Fibroblast of upper back skin (primary cell): Measurements from ENCODE around the gene ANKRD13B.
A peak's percentile ranks its signal among the peaks of the same experiment; 100 is the strongest.

Experiments
- DNase-seq: peaks from one replicate; pipeline ENCODE4 v3.0.0-alpha.2; 2013

ANKRD13B gene

DNA sequence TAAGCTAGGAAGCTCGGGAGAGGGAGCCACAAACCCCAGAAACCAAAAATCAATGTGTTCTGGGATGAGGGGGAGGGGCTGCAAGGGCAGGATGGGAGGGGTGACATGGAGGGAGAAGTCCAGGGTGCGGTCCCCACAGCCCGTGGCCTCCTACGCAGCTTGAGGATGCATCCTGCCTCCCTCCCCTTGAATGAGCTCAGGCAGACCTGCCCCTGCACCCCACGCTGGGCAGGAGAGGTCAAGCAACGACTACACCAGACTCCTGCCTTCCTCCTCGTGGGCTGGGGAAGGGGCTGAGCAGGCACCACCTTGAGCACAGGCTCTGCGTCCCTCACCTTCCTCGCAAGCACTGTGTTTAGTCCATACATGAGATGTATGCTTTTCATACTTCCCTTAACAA, 3.9 kb downstream of the ANKRD13B start:
- DNase-seq = no peak

DNA sequence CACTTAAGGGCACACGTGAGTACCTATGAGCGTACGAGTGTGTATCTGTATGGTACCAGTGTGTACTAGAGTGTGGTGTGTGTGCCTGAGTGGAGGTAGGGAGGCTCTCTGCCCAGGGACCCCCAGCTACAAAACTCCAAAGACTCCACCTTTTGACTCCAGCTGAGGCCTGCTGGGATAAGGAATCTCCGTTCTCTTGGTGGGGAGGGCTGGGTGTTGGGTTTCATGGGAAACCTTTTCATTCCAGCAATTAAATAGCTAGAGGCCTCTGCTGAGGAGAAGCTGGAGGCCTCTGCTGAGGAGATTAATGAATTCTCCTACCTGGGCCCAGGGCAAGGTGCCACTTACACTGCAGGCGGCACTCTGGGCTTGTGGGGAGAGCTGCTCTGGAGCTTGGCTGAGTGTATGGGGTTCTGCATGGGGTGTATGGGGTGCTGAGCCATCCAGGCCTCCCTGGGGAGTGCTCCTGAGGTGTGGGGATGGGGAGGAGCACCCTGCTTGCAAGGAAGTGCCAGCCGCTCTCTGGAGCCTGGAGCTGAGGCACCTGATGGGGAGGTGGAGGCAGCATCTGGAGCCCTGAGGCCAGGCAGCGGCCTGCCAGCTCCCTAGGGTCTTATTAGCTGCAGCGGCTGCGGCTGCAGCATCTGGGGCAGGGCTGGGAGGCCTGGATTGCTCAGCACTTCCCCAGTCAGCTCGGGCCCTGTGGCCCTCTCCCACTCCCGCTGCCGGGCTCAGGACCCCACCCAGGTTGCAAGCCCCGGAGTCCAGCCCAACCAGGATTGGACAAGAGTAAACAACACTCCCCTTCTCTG, 4.6 kb downstream of the ANKRD13B start:
- no peak for DNase-seq

DNA sequence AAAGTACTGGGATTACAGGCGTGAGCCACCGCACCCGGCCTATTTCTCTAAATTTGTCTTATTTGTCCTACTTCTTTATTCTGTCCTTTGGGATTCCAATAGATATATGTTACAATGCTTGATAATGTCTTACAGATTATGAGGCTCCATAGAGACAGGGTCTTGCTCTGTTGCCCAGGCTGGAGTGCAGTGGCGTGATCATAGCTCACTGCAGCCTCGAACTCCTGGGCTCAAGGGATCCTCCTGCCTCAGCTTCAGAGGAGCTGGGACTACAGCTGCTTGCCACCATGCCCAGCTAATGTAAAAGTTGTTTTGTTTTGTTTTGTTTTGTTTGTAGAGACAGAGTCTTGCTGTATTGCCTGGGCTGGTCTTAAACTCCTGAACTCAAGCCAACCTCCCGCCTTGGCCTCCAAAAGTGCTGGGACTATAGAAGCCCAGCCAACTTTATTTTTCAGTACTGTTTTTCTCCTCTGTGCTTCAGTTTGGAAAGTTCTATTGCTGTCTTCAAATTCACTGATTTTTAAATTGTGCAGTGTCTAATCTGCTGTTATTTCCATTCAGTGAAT, 10.3 kb downstream of the ANKRD13B start:
- DNase-seq = no peak

DNA sequence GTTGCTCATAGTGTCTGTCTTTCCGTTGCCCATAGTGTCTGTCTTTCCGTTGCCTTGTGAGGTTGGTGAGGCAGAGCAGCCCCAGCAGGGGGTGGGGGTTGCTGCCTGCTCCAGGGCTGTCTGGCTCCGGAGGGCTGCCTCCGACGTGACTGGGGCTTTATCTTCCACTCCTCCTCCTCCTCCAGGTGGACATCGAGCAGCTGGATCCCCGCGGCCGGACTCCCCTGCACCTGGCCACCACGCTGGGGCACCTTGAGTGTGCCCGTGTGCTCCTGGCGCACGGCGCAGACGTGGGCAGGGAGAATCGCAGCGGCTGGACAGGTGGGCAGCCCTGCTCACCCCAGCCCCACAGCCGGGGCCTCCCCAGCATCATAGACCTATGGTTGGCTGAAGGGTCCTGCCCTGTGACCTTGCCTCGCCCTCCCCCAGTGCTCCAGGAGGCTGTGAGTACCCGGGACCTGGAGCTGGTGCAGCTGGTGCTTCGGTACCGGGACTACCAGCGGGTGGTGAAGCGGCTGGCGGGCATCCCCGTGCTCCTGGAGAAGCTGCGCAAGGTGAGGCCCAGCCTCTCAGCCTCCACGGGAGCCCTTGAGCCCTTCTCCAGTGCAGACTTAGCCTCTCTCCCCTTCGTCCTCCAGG, 14.7 kb downstream of the ANKRD13B start:
- DNase-seq = no peak

DNA sequence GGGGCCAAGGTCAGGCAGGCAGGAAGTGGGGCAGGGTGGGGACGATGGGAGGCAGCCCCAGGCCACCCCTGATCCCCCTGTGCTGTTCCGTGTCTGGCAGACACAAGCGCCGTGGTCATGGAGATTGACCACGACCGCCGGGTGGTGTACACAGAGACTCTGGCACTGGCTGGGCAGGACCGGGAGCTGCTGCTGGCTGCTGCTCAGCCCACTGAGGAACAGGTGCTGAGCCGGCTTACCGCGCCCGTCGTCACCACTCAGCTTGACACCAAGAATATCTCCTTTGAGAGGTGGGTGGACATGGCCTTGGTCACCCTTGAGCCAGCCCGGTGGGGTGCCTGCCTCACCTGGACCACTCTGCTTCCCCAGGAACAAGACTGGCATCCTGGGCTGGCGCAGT, 16.1 kb downstream of the ANKRD13B start:
- DNase-seq = no peak

DNA sequence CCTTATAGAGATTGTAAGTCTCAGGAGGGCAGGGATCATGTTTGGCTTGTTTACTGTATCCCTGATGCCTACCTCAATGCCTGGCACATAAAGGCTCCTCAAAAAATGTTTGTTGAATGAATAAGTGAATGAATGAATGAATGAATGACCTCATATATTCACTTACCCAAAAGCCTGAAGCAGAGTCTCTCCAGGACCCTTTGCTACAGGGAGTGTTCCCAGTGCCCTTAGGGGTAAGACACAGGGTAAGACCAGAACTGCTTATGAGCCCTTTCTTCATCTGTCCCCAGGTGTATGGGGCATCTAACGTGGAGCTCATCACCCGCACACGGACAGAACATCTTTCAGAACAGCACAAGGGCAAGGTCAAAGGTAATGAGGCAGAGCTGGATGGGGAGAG, 17.5 kb downstream of the ANKRD13B start:
- DNase-seq = no peak

DNA sequence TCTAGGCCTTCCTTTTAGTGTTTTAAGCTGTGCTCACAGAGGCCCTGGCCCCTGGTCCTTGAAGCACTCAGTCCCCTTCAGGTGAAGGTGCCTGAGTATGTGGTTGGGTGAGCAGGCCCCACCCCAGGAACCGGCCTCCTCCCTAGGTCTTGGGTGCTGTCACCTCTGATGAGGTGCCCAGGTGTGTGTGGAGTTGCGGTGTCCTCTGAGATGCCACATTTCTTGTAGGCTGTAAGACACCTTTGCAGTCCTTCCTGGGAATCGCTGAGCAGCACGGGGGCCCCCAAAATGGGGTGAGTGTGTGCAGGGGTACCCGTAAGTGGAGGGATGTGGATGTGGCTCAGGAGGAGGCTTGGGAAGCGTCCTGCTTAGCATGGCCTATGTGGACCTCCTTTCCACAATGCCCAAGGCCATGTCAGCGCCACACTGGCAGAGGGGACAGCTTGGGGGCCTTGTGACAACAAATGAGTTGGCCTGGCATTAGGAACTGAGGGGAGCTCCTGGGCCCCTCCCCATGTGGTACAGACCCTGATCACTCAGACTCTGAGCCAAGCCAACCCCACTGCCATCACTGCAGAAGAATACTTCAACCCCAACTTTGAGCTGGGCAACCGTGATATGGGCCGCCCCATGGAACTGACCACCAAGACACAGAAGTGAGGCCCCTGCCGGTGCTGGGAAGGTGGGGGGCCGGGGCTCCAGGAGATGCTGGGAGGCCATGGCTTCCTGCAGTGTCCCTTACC, 18.6 kb downstream of the ANKRD13B start:
- no peak for DNase-seq

DNA sequence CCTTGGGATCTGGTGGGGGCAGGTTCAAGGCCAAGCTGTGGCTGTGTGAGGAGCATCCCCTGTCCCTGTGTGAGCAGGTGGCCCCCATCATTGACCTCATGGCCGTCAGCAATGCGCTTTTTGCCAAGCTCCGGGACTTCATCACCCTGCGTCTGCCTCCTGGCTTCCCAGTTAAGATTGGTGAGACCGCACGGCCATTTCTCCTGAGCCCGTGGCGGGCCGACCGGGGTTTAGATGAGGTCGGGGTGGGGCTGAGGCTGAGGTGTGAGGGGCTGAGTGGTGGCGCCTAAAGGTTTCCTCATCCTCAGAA, 19.1 kb downstream of the ANKRD13B start:
- DNase-seq = no peak

DNA sequence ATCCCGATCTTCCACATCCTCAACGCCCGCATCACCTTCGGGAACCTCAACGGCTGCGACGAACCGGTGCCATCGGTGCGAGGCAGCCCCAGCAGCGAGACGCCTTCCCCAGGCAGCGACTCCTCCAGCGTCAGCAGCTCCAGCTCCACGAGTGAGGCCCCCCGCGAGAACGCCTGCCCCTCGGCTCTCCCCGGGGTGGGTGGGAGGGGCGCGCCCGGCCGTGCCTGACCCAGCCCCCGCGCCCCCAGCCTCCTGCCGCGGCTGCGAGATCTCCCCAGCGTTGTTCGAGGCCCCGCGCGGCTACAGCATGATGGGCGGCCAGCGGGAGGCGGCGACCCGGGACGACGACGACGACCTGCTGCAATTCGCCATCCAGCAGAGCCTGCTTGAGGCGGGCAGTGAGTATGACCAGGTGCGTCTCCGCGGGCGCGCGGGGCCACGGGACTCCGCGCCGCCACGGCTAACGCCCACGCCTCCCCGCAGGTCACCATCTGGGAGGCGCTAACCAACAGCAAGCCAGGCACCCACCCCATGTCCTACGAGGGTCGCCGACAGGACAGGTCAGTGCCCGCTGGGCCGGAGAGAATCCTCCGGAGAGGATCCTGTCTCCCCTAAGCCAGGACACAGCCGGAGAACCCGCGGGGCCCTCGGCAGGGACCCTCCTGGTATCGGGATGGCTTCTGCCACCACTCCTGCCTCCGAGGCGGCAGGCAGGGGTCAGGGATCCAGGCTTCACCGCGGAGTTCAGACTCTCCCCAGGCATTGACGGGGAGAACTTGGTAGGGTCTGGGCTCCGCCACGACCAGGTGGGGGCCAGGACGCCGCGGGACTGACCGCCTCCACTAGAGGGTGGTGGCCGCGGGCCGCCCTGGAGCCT, 19.7 kb downstream of the ANKRD13B start:
- DNase-seq = no peak

DNA sequence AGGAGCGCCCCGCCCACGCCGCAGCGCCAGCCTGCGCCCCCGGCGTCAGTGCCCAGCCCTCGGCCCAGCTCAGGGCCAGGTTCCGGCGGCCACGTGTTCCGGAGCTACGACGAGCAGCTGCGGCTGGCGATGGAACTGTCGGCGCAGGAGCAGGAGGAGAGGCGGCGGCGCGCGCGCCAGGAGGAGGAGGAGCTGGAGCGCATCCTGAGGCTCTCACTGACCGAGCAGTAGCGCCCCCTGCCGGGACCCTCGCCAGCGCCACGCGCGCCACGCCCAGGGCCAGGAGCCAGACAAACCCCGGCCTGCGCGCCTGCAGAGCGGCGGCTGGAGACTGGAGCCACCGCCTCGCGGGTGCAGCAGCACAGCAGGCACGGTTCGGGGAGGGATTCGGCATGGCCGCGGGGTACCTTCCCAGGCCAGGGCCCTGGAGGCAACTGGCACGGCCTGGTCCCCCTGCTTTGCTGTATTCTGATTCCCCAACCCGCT, 20.5 kb downstream of the ANKRD13B start:
- peak; percentile 86 for DNase-seq

DNA sequence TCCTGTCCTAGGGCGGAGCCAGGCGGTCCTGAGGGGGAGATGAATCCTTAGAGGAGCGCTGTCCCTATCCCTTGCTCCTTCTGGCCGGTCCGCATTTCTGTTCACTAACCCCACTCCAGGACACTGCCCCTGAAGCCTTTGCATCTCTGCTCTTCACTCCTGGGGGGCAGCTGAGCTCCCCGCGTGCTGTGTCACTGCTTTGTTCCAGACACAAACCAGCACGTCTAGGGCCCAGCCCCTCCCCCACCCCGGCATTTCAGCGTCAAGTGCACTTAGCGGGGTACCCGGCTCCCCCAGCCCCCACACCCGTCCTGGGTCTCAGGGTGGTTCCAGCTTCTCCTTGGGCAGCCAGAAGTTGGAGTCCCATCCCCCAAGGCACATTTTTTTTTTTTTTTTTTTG, 20.9 kb downstream of the ANKRD13B start:
- DNase-seq = no peak

DNA sequence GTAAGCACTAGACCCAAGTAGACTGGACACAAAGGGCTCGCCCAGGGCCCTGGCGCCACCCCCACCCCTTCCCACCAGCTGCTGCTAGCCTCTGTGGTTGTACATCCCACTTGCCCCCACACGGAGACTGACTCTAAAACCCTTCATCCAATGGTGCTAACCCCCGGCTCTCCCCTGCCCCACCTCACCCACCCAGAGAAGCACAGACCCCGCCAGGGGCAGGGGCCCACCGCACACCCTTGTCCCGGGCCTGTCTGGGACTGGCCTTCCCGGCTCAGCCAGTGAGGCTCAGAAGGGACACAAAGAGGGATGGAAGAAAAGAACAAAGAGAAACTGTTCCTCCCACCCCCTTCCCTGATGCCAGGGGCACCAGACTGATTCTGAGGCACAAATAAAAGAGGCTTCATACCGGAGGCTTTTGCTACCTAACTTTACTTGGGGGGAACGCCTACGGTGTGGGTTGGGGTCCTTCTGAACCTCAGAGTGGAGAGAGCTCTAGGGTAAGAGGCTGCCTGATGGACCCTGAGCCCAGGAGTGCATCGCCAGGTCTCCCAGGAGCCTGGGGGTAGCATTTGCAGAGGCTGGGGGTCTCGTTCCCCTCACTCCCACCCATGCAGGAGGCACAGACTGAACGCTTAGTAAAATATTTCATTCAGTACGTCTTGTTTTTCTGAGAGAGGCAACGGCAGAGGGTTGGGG, 21.6 kb downstream of the ANKRD13B start:
- DNase-seq = no peak

DNA sequence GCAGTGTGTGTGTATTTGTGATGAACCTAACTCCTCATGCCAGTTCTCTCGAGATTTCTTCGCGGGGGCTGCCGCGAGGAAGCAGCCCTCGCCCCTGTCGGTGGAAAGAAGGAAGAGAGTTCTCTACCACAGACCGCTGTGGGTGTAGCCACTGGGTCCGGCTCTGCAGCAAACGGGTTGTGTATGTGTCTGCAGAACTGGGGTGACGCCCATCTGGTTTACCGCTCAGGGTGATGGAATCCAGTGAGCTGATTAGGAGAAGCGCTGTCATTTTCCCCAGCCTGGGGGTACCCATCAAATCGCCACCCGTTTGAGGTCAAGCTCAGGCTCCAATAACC, 22.1 kb downstream of the ANKRD13B start:
- peak; percentile 34 for DNase-seq

DNA sequence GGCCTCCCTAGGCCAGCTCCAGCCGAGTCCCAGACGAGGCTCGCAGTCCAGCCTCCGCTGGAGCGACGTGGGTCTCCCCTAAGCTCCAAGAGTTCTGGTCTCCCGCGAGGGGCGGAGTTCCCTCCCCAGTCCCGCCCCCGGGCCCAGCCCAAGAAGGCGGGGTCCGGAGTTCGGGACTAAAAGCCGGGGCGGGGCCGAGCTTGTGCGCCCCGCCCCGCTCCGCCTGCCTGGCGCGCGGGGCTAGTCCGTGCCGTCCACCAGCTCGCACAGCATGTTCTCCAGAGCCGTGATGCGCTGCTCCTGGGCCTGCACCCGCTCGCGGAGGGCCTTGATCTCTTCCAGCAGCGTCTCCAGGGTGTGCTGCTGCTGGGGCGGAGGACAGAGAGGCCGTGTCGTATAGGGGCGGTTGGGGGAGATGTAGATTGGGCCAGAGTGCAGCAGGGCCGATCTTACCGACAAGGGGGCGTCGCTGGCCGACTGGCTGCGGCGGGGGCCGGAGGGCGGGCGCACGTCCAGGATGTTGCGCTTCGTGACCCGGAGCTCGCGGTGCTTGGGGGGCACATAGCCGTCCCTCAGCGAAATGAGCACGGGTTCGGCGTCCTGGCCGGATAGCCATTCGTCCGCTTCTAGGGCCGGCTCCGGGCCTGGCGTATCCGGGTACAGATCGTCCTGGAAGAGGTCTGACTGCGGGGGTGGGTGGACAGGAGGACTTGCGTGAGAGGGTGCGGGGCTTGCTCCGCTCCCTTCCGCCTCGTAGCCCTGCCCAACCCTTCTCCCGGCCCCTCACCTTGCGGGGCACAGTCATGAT, 22.8 kb downstream of the ANKRD13B start:
- peak; percentile 78 for DNase-seq

DNA sequence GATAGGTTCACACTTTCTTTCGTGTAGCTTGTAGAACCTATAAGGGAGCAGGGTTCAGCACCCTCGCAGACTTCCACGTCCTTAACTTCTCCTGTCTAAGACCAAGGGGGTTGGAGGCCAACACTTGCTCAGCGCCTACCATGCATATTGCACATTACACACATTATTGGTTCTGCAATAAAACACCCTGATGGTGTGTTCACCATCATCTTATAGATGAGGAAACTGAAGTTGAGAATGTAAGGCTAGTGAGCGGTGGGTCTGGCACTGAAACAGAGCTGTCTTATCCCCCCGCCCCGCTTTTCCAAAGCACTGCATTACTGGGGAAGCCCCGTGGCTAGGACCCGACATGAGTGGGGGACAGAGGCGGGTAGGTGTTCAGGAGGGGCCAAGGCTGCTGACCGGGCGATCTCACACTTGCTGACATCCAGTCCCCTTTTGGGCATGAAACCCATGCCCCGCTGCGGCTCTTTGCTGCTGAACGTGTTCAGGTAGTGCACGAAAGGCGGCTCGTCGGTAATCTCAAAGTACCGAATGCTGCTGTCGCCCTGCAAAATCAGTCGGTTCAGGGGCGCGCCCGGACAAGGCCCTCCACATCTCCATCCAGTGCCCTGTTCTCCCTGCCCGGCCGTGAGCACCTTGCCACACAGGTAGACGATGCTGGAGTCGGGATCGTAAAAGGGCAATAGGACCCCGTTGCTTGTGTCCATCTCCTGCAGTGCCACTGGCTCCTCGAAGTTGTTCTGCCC, 23.5 kb downstream of the ANKRD13B start:
- no peak for DNase-seq

DNA sequence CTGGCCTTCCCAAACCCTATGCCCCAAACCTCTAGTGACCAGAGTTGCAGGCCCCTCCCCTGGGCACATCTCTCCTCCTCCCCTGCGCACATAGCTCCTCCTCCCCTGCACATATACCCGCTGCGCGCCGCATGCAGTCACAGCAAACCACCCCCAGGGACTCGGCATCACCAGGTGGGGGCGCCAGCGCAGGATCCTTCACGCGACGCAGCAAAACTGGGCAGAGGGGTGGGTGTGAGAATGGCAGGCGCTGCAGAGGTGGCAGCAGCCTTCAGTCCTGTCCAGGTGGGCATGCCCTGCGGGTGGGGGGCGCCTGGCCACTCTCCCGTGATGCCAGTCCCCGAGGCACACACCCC, 24.2 kb downstream of the ANKRD13B start:
- peak; percentile 74 for DNase-seq

DNA sequence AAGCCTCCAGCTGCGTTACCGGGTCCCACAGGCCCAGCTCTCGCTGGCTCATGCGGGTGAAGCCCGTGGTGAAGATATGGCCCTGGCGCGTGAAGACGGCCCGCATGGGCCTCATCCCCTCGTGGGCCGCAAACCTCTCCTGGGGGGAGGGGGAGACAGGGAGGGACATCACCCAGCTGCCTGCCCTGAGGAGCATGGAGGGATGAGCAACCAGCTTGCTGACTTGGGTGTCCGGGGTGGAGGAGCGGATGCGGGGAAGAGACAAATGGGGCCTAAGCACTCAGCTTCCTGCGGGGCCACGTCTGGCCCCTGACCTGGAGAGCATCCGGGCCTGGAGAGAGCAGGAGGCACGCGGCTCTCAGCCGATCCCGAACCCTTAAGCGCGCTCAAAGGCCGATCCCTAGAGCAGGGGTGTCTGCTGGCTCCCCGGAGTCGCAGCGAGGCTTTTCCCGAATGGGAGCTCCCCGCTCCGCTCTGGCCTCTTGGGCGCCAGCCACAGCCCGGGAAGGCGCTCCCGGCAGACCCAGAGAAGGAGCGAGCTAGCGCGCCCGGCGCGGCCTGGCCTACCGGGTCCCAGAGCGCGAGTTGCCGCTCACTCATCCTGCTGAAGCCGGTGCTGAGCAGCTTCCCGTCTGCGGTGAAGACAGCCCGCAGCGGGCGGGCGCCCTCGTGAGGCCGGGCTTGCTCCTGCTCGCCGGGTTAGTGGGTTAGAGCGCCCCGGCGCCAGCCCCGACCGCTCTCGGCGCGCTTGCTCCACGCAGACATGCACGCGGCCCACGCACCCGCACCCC, 24.7 kb downstream of the ANKRD13B start:
- DNase-seq = peak; percentile 62

DNA sequence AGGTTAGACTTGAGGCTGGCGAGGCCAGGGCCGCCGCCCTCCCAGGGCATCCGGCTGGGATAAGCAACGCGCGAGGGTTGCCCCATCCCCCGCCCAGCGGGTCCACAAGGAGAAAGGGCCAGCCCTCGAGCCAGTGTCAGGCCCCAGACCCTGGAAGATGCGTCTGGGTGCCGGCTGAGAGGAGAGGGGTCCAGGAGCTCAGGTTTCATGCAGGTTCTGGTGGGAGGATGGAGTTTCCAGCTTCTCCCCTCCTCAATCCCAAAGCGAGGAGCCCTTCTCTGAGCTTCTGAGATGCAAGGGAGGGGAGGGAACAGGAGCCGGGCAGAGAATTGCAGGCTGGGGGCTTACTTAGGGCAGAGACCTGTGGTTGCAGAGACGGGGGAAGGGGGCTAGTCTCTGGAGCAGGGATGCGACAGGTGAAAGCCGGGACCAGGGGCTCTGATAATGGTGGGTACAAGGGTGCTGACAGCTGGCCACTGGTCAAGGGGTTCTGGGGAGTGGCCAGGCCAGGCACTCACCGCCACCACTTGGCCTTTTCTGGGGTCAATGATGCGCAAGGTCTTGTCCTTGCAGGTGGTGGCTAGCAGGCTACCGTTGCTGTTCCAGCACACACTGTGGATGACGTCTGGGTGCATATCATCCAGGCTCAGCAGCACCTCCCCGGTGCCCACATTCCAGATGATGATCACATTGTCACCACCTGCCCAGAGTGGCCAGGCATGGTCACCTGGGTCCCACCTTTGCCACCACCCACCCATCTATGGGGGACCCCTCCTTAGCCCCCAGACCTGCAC, 25.5 kb downstream of the ANKRD13B start:
- DNase-seq = no peak

DNA sequence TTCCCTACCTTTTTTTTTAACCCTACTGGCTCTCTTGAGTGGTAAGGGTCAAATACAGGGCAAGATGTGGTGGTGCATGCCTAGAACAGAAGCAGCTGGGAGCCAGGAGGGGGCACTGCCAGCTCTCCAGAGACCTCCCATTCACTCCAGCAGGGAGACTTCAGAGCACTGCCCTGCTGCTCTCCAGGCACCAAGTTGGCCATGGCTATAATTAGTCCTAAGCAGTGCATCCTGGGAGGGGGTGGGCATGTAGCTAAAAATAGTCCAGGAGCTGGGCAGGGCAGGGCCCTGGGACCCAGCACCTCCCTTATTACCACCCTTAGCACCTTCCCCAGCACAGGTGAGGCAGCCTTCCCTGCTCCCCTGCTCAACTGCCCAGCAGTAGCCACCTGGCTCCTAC, 26.3 kb downstream of the ANKRD13B start:
- no peak for DNase-seq
